GM23338 (cell line): ENCODE results near the gene ZSWIM3. TPM values are rescaled to one million over a fixed set of nuclear protein-coding genes. Genes with fewer than 3 reads are reported as not detected.
A peak's percentile ranks its signal among the peaks of the same experiment; 100 is the strongest.

ENCODE experiments used
- ATAC-seq: fragments of 200-7000 bp; cut with Tn5 transposase; 3 replicates; pipeline ENCODE4 v1.9.1; 2020
- DNase-seq: peaks from one replicate; pipeline ENCODE4 v3.0.0-alpha.2; 2015; ENCODE audit warnings: low spot score
- H2AFZ ChIP-seq: fragments of 200-600 bp; sonication (generic); 2 replicates; pipeline ENCODE4 v1.8.0; 2016; ENCODE audit warnings: antibody characterized with exemption, mild to moderate bottlenecking, moderate library complexity
- H3F3A ChIP-seq: fragments of 200-600 bp; sonication (generic); replicated peaks from 2 replicates; pipeline ENCODE4 v1.8.0; 2017; ENCODE audit warnings: antibody characterized with exemption, mixed run types, low read depth
- H3K27ac ChIP-seq: fragments of 200-600 bp; sonication (generic); 2 replicates; pipeline ENCODE4 v1.6.1; 2016; ENCODE audit warnings: low read depth
- H3K27me3 ChIP-seq: fragments of 200-600 bp; sonication (generic); 2 replicates; pipeline ENCODE4 v1.8.0; 2016; ENCODE audit warnings: mild to moderate bottlenecking, mixed run types, moderate library complexity; ENCODE audit not compliant: insufficient read depth
- H3K36me3 ChIP-seq: fragments of 200-600 bp; sonication (generic); 2 replicates; pipeline ENCODE4 v1.8.0; 2016; ENCODE audit warnings: mild to moderate bottlenecking; ENCODE audit not compliant: insufficient read depth
- H3K4me1 ChIP-seq: fragments of 200-600 bp; sonication (generic); 2 replicates; pipeline ENCODE4 v1.8.0; 2016; ENCODE audit warnings: mild to moderate bottlenecking, moderate library complexity; ENCODE audit not compliant: insufficient read depth
- H3K4me2 ChIP-seq: fragments of 200-600 bp; sonication (generic); 2 replicates; pipeline ENCODE4 v1.7.1; 2017; ENCODE audit warnings: mixed run types
- H3K4me3 ChIP-seq: fragments of 200-600 bp; sonication (generic); 2 replicates; pipeline ENCODE4 v1.6.1; 2016; ENCODE audit warnings: mixed run types
- H3K79me2 ChIP-seq: fragments of 200-600 bp; sonication (generic); replicated peaks from 2 replicates; pipeline ENCODE4 v1.8.0; 2017; ENCODE audit warnings: mild to moderate bottlenecking; ENCODE audit not compliant: insufficient read depth
- H3K9me2 ChIP-seq: fragments of 200-600 bp; sonication (generic); 2 replicates; pipeline ENCODE4 v1.8.0; 2017; ENCODE audit not compliant: insufficient read depth
- H4K20me1 ChIP-seq: fragments of 200-600 bp; sonication (generic); replicated peaks from 2 replicates; pipeline ENCODE4 v1.8.0; 2017; ENCODE audit warnings: mild to moderate bottlenecking; ENCODE audit not compliant: insufficient read depth
- H3K27ac Mint-ChIP-seq: 2 replicates; pipeline ENCODE4 v1.8.0; 2020; ENCODE audit warnings: inconsistent platforms, mild to moderate bottlenecking, moderate library complexity, mixed read lengths
- H3K27me3 Mint-ChIP-seq: 3 replicates; pipeline ENCODE4 v1.8.0; 2022; ENCODE audit warnings: low read depth, mild to moderate bottlenecking, moderate library complexity, mixed read lengths, inconsistent platforms; ENCODE audit not compliant: insufficient read depth, poor library complexity
- H3K36me3 Mint-ChIP-seq: 3 replicates; pipeline ENCODE4 v1.8.0; 2021; ENCODE audit warnings: low read depth, mild to moderate bottlenecking, inconsistent platforms, moderate library complexity, mixed read lengths
- H3K4me1 Mint-ChIP-seq: 3 replicates; pipeline ENCODE4 v1.8.0; 2020; ENCODE audit warnings: mild to moderate bottlenecking, inconsistent platforms, mixed read lengths
- H3K4me3 Mint-ChIP-seq: 3 replicates; pipeline ENCODE4 v1.8.0; 2021; ENCODE audit warnings: moderate library complexity, mild to moderate bottlenecking, inconsistent platforms, mixed read lengths
- H3K9me3 Mint-ChIP-seq: 3 replicates; pipeline ENCODE4 v1.8.0; 2020; ENCODE audit warnings: moderate library complexity, mild to moderate bottlenecking, inconsistent platforms, mixed read lengths
- CREB1 ChIP-seq: fragments of 250-450 bp; sonication (Bioruptor Pico); IDR thresholded peaks from 2 replicates; pipeline ENCODE4 v1.5.0; 2020; ENCODE audit warnings: low read depth, mild to moderate bottlenecking, moderate library complexity
- CTCF ChIP-seq, 2 experiments: fragments of 200-600 bp in 1 of 2; sonication (generic) in 1 of 2; conservative IDR thresholded peaks; 2 replicates each; pipeline versions ENCODE4 v1.5.1 to v1.6.1; 2016 to 2017; ENCODE audit warnings: antibody characterized with exemption in 2 of 2, low read depth in 2 of 2, mild to moderate bottlenecking in 2 of 2, moderate library complexity in 1 of 2
- ETS1 ChIP-seq: IDR thresholded peaks from 2 replicates; pipeline ENCODE4 v1.6.1; 2016; ENCODE audit warnings: antibody characterized with exemption
- EZH2 ChIP-seq: fragments of 200-600 bp; sonication (generic); IDR thresholded peaks from one replicate; pipeline ENCODE4 v1.8.0; 2017; ENCODE audit warnings: antibody characterized with exemption, mild to moderate bottlenecking, low read depth; ENCODE audit not compliant: unreplicated experiment
- EZH2phosphoT487 ChIP-seq: fragments of 200-600 bp; sonication (generic); IDR thresholded peaks from one replicate; pipeline ENCODE4 v1.8.1; 2018; ENCODE audit warnings: antibody characterized with exemption; ENCODE audit not compliant: unreplicated experiment
- JUNB ChIP-seq: IDR thresholded peaks from one replicate; pipeline ENCODE4 v1.6.1; 2016; ENCODE audit warnings: antibody characterized with exemption; ENCODE audit not compliant: unreplicated experiment
- NANOG ChIP-seq: IDR thresholded peaks from 2 replicates; pipeline ENCODE4 v1.6.1; 2016; ENCODE audit warnings: antibody characterized with exemption, borderline replicate concordance
- POLR2AphosphoS5 ChIP-seq: IDR thresholded peaks from 2 replicates; pipeline ENCODE4 v1.6.1; 2016; ENCODE audit warnings: antibody characterized with exemption, low read depth
- STAT1 ChIP-seq: IDR thresholded peaks from one replicate; pipeline ENCODE4 v1.6.1; 2016; ENCODE audit warnings: antibody characterized with exemption; ENCODE audit not compliant: unreplicated experiment
- ZNF114 ChIP-seq: fragments of 250-450 bp; sonication (Bioruptor Pico); IDR thresholded peaks from 2 replicates; pipeline ENCODE4 v1.5.0; 2020; ENCODE audit warnings: mild to moderate bottlenecking, moderate library complexity
- ZNF331 ChIP-seq: fragments of 250-450 bp; sonication (Bioruptor Pico); IDR thresholded peaks from 2 replicates; pipeline ENCODE4 v1.5.0; 2020; ENCODE audit warnings: low read depth, mild to moderate bottlenecking, moderate library complexity
- polyA plus RNA-seq: library from polyadenylated mRNA; unstranded; fragments of >200 nt; fragmentation: Nextera tagmentation; extraction: Ambion mirVana; gene quantifications from 2 replicates; pipeline ENCODE4 v1.2.1, GENCODE V29; 2016
- total RNA-seq: library from RNA; depleted of rRNA; stranded (reverse); fragments of >200 nt; shearing (Covaris generic); gene quantifications from 2 replicates; pipeline ENCODE4 v1.2.3, GENCODE V29; 2014
- TF ChIP-seq, protein P1 (sequence below): fragments of 250-450 bp; sonication (Bioruptor Pico); IDR thresholded peaks from 2 replicates; pipeline ENCODE4 v1.5.0; 2020; ENCODE audit warnings: mild to moderate bottlenecking, moderate library complexity
- TF ChIP-seq, protein P2 (sequence below): IDR thresholded peaks from one replicate; pipeline ENCODE4 v1.6.1; 2018; ENCODE audit warnings: antibody characterized with exemption; ENCODE audit not compliant: unreplicated experiment

ZSWIM3 gene
- total and polyA plus RNA-seq, 2 experiments from 2014 or later: 2.0 to 8.2 TPM

DNA sequence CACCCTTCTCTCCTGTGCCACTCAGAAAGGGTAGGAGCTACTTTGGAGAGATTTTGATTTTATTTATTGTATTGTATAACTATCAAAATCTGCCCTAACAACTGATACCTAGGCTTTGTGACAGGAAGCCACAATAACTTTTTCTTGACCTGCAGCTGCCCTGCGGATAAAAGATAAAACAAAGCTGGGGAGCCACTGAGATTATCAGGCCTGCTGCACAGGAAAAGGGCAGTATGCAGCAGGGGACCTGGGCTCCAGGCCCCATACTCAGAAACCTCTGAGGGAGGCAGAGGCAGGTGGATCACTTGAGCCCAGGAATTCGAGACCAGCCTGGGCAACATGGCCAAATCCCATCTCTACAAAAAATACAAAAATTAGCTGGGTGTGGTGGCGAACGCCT, 24.8 kb upstream of the ZSWIM3 start:
- ATAC-seq: no peak
- peak overlapping the region; percentile 77 for H3K4me3 Mint-ChIP-seq
- DNase-seq: no peak
- peaks cover 16% of the 10 kb centered on the region for H3K27me3 Mint-ChIP-seq
- H3K9me3 Mint-ChIP-seq: no peaks in the 10 kb centered on the region; the same call in 2 of the 3 replicates
- peaks cover 14% of the 10 kb centered on the region; the same call in 2 of the 3 replicates for H3K36me3 Mint-ChIP-seq
- H2AFZ ChIP-seq: peak overlapping the region; percentile 93
- H3F3A ChIP-seq: peaks cover 15% of the 10 kb centered on the region
- H3K4me3 ChIP-seq: no peak overlapping the region
- no peak overlapping the region for H3K27ac ChIP-seq
- no peaks in the 10 kb centered on the region for H3K27me3 ChIP-seq
- H3K4me1 ChIP-seq: peaks cover 20% of the 10 kb centered on the region; the same call in 1 of the 2 replicates
- peak overlapping the region; percentile 85; the same call in 1 of the 2 replicates for H3K4me2 ChIP-seq
- no peaks in the 10 kb centered on the region for H3K36me3 ChIP-seq
- H4K20me1 ChIP-seq: peaks cover 13% of the 10 kb centered on the region; the same call in 1 of the 2 replicates
- peaks cover 12% of the 10 kb centered on the region for H3K4me1 Mint-ChIP-seq
- no peak overlapping the region for H3K27ac Mint-ChIP-seq
- H3K79me2 ChIP-seq: 0 out of 2 replicates have a peak, but pooled peaks cover 3% of the 10 kb centered on the region
- H3K9me2 ChIP-seq: no peaks in the 10 kb centered on the region
- TF ChIP-seq, protein P1, sequence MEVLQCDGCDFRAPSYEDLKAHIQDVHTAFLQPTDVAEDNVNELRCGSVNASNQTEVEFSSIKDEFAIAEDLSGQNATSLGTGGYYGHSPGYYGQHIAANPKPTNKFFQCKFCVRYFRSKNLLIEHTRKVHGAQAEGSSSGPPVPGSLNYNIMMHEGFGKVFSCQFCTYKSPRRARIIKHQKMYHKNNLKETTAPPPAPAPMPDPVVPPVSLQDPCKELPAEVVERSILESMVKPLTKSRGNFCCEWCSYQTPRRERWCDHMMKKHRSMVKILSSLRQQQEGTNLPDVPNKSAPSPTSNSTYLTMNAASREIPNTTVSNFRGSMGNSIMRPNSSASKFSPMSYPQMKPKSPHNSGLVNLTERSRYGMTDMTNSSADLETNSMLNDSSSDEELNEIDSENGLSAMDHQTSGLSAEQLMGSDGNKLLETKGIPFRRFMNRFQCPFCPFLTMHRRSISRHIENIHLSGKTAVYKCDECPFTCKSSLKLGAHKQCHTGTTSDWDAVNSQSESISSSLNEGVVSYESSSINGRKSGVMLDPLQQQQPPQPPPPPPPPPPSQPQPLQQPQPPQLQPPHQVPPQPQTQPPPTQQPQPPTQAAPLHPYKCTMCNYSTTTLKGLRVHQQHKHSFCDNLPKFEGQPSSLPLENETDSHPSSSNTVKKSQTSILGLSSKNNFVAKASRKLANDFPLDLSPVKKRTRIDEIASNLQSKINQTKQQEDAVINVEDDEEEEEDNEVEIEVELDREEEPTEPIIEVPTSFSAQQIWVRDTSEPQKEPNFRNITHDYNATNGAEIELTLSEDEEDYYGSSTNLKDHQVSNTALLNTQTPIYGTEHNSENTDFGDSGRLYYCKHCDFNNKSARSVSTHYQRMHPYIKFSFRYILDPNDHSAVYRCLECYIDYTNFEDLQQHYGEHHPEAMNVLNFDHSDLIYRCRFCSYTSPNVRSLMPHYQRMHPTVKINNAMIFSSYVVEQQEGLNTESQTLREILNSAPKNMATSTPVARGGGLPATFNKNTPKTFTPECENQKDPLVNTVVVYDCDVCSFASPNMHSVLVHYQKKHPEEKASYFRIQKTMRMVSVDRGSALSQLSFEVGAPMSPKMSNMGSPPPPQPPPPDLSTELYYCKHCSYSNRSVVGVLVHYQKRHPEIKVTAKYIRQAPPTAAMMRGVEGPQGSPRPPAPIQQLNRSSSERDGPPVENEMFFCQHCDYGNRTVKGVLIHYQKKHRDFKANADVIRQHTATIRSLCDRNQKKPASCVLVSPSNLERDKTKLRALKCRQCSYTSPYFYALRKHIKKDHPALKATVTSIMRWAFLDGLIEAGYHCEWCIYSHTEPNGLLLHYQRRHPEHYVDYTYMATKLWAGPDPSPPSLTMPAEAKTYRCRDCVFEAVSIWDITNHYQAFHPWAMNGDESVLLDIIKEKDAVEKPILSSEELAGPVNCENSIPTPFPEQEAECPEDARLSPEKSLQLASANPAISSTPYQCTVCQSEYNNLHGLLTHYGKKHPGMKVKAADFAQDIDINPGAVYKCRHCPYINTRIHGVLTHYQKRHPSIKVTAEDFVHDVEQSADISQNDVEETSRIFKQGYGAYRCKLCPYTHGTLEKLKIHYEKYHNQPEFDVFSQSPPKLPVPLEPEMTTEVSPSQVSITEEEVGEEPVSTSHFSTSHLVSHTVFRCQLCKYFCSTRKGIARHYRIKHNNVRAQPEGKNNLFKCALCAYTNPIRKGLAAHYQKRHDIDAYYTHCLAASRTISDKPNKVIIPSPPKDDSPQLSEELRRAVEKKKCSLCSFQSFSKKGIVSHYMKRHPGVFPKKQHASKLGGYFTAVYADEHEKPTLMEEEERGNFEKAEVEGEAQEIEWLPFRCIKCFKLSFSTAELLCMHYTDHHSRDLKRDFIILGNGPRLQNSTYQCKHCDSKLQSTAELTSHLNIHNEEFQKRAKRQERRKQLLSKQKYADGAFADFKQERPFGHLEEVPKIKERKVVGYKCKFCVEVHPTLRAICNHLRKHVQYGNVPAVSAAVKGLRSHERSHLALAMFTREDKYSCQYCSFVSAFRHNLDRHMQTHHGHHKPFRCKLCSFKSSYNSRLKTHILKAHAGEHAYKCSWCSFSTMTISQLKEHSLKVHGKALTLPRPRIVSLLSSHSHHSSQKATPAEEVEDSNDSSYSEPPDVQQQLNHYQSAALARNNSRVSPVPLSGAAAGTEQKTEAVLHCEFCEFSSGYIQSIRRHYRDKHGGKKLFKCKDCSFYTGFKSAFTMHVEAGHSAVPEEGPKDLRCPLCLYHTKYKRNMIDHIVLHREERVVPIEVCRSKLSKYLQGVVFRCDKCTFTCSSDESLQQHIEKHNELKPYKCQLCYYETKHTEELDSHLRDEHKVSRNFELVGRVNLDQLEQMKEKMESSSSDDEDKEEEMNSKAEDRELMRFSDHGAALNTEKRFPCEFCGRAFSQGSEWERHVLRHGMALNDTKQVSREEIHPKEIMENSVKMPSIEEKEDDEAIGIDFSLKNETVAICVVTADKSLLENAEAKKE (CRISPR knock-in tag): no peak
- no peak for TF ChIP-seq STAT1
- TF ChIP-seq ZNF114 (CRISPR knock-in tag): no peak
- TF ChIP-seq ZNF331 (CRISPR knock-in tag): no peak
- no peak for TF ChIP-seq CTCF (conservative IDR thresholded peaks at IDR 0.05; ENCODE audit: low read depth in 2 of 2)
- no peak for TF ChIP-seq POLR2AphosphoS5
- TF ChIP-seq EZH2: no peak
- no peak for TF ChIP-seq NANOG
- TF ChIP-seq JUNB: no peak
- no peak for TF ChIP-seq ETS1
- TF ChIP-seq, protein P2, sequence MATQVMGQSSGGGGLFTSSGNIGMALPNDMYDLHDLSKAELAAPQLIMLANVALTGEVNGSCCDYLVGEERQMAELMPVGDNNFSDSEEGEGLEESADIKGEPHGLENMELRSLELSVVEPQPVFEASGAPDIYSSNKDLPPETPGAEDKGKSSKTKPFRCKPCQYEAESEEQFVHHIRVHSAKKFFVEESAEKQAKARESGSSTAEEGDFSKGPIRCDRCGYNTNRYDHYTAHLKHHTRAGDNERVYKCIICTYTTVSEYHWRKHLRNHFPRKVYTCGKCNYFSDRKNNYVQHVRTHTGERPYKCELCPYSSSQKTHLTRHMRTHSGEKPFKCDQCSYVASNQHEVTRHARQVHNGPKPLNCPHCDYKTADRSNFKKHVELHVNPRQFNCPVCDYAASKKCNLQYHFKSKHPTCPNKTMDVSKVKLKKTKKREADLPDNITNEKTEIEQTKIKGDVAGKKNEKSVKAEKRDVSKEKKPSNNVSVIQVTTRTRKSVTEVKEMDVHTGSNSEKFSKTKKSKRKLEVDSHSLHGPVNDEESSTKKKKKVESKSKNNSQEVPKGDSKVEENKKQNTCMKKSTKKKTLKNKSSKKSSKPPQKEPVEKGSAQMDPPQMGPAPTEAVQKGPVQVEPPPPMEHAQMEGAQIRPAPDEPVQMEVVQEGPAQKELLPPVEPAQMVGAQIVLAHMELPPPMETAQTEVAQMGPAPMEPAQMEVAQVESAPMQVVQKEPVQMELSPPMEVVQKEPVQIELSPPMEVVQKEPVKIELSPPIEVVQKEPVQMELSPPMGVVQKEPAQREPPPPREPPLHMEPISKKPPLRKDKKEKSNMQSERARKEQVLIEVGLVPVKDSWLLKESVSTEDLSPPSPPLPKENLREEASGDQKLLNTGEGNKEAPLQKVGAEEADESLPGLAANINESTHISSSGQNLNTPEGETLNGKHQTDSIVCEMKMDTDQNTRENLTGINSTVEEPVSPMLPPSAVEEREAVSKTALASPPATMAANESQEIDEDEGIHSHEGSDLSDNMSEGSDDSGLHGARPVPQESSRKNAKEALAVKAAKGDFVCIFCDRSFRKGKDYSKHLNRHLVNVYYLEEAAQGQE: no peak
- no peak for TF ChIP-seq EZH2phosphoT487
- TF ChIP-seq CREB1 (CRISPR knock-in tag): no peak
